HepG2 (cell line): Measurements from ENCODE around the gene TDRD9.

Experiments
- KAT2B ChIP-seq: fragments of 150-350 bp; IDR thresholded peaks from 2 replicates; pipeline ENCODE4 v1.6.1; 2014; ENCODE audit warnings: low read depth, low read length, borderline replicate concordance
- NR3C1 ChIP-seq: sonication (generic); formaldehyde crosslinking; IDR thresholded peaks from 2 replicates; pipeline ENCODE4 v1.4.0; 2020; ENCODE audit warnings: missing genetic modification reagents
- PPARG ChIP-seq: conservative IDR thresholded peaks from 2 replicates; pipeline ENCODE4 v1.6.1; 2016; ENCODE audit warnings: missing biosample characterization, missing genetic modification reagents
- ZBTB8A ChIP-seq: sonication (generic); formaldehyde crosslinking; IDR thresholded peaks from 2 replicates; pipeline ENCODE4 v1.4.0; 2020; ENCODE audit warnings: mild to moderate bottlenecking, low read depth, missing genetic modification reagents, borderline replicate concordance
- ZNF558 ChIP-seq: sonication (generic); formaldehyde crosslinking; IDR thresholded peaks from 2 replicates; pipeline ENCODE4 v1.9.0; 2022; ENCODE audit warnings: mild to moderate bottlenecking, missing genetic modification reagents, borderline replicate concordance
- ZZZ3 ChIP-seq: sonication (generic); formaldehyde crosslinking; IDR thresholded peaks from 2 replicates; pipeline ENCODE4 v1.4.0; 2020; ENCODE audit warnings: missing genetic modification reagents, mild to moderate bottlenecking, borderline replicate concordance
- TF ChIP-seq, protein P1 (sequence below): sonication (generic); formaldehyde crosslinking; IDR thresholded peaks from 2 replicates; pipeline ENCODE4 v1.5.0; 2020; ENCODE audit warnings: mild to moderate bottlenecking, missing genetic modification reagents, moderate library complexity

DNA sequence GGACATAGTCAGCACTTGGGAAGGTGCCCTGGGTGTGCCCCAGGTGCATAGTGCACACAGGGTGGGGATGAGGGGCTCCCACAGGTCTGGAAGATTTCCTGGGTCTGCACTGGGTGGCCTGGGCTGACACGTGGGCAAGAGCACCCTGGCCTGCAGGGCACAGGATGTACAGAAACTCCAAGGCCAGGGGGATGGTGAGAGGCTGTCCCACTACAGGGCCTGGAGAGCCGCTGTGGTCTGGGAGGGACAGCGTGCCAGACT, 45.1 kb upstream of the TDRD9 start:
- no peak for TF ChIP-seq PPARG (CRISPR knock-in tag)
- TF ChIP-seq, protein P1, sequence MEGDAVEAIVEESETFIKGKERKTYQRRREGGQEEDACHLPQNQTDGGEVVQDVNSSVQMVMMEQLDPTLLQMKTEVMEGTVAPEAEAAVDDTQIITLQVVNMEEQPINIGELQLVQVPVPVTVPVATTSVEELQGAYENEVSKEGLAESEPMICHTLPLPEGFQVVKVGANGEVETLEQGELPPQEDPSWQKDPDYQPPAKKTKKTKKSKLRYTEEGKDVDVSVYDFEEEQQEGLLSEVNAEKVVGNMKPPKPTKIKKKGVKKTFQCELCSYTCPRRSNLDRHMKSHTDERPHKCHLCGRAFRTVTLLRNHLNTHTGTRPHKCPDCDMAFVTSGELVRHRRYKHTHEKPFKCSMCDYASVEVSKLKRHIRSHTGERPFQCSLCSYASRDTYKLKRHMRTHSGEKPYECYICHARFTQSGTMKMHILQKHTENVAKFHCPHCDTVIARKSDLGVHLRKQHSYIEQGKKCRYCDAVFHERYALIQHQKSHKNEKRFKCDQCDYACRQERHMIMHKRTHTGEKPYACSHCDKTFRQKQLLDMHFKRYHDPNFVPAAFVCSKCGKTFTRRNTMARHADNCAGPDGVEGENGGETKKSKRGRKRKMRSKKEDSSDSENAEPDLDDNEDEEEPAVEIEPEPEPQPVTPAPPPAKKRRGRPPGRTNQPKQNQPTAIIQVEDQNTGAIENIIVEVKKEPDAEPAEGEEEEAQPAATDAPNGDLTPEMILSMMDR = no peak
- TF ChIP-seq NR3C1 (CRISPR knock-in tag) = no peak
- no peak for TF ChIP-seq KAT2B
- no peak for TF ChIP-seq ZZZ3 (CRISPR knock-in tag)
- no peak for TF ChIP-seq ZNF558 (CRISPR knock-in tag)
- TF ChIP-seq ZBTB8A (CRISPR knock-in tag) = no peak
